HG03135 (cell line): ENCODE measurements around the gene TUT4.
A peak's percentile ranks its signal among the peaks of the same experiment; 100 is the strongest.

Experiments used
- ATAC-seq: cut with Tn5 transposase; IDR thresholded peaks from one replicate; pipeline ENCODE4 v1.9.1; 2021; ENCODE audit warnings: mild to moderate bottlenecking, moderate library complexity; ENCODE audit not compliant: unreplicated experiment

Gene TUT4

GRCh38 chr1:52576074-52576473, 23.2 kb upstream of the TUT4 start:
- ATAC-seq, result no peak

GRCh38 chr1:52574594-52574993, 21.7 kb upstream of the TUT4 start:
- ATAC-seq, result no peak

- no peak for ATAC-seq
Measured at GRCh38 chr1:52572387-52572786, 19.5 kb upstream of the TUT4 start.

- ATAC-seq, result no peak
Measured at GRCh38 chr1:52571783-52572182, 18.9 kb upstream of the TUT4 start.

GRCh38 chr1:52569449-52570210, 16.7 kb upstream of the TUT4 start:
- no peak for ATAC-seq

- no peak for ATAC-seq
Measured at GRCh38 chr1:52567943-52568342, 15.1 kb upstream of the TUT4 start.

- ATAC-seq, result no peak
Measured at GRCh38 chr1:52562766-52563165, 9.9 kb upstream of the TUT4 start.

- no peak for ATAC-seq
Measured at GRCh38 chr1:52559875-52560274, 7.0 kb upstream of the TUT4 start.

- no peak for ATAC-seq
Measured at GRCh38 chr1:52558941-52559340, 6.0 kb upstream of the TUT4 start.

GRCh38 chr1:52556641-52557360, 3.9 kb upstream of the TUT4 start:
- ATAC-seq, result no peak

- no peak for ATAC-seq
Measured at GRCh38 chr1:52554756-52555155, 1.9 kb upstream of the TUT4 start.

GRCh38 chr1:52554267-52554640, 1.4 kb upstream of the TUT4 start:
- no peak for ATAC-seq

GRCh38 chr1:52553362-52554266, 722 bp upstream of the TUT4 start:
- peak; percentile 55 for ATAC-seq

- no peak for ATAC-seq
Measured at GRCh38 chr1:52552236-52552504, 722 bp downstream of the TUT4 start.

GRCh38 chr1:52551507-52552235, 1.2 kb downstream of the TUT4 start:
- no peak for ATAC-seq

- ATAC-seq, result no peak
Measured at GRCh38 chr1:52550447-52550846, 2.4 kb downstream of the TUT4 start.

- ATAC-seq, result no peak
Measured at GRCh38 chr1:52549267-52549666, 3.6 kb downstream of the TUT4 start.

GRCh38 chr1:52546852-52547251, 6.0 kb downstream of the TUT4 start:
- no peak for ATAC-seq

- no peak for ATAC-seq
Measured at GRCh38 chr1:52544665-52545525, 8.0 kb downstream of the TUT4 start.

GRCh38 chr1:52542085-52542688, 10.7 kb downstream of the TUT4 start:
- no peak for ATAC-seq
